HL-60 (cell line): ENCODE results near the gene PLCB1.

ENCODE experiments used
- DNase-seq, 2 experiments: peaks; one replicate each; pipeline ENCODE4 v3.0.0-alpha.2; 2010 to 2020; ENCODE audit warnings: low read depth in 1 of 2, low spot score in 1 of 2
- H3K27ac ChIP-seq: fragments of 250-450 bp; sonication (Bioruptor Pico); replicated peaks from 2 replicates; pipeline ENCODE4 v1.5.1; 2020; ENCODE audit warnings: mild to moderate bottlenecking, moderate library complexity
- H3K27me3 ChIP-seq: fragments of 250-450 bp; sonication (Bioruptor Pico); 2 replicates; pipeline ENCODE4 v1.5.1; 2021; ENCODE audit warnings: mild to moderate bottlenecking, moderate library complexity; ENCODE audit not compliant: insufficient read depth, poor library complexity, severe bottlenecking
- H3K4me3 ChIP-seq: replicated peaks from 2 replicates; pipeline ENCODE4 v1.5.1; 2011; ENCODE audit warnings: mild to moderate bottlenecking, control low read depth, low read length; ENCODE audit not compliant: insufficient read depth
- GABPA ChIP-seq: IDR thresholded peaks from 2 replicates; pipeline ENCODE4 v1.6.1; 2012; ENCODE audit warnings: low read depth
- POLR2AphosphoS5 ChIP-seq: IDR thresholded peaks from 2 replicates; pipeline ENCODE4 v1.6.1; 2012; ENCODE audit warnings: low read depth
- SPI1 ChIP-seq: IDR thresholded peaks from 2 replicates; pipeline ENCODE4 v1.6.1; 2012; ENCODE audit warnings: low read depth, mild to moderate bottlenecking, borderline replicate concordance
- TF ChIP-seq, protein P1 (sequence below): IDR thresholded peaks from one replicate; pipeline ENCODE4 v1.5.1; 2011; ENCODE audit warnings: low read length, control low read depth, inconsistent platforms; ENCODE audit not compliant: insufficient read depth
- TF ChIP-seq, protein P2 (sequence below): IDR thresholded peaks from 2 replicates; pipeline ENCODE4 v1.6.1; 2012; ENCODE audit warnings: low read depth; ENCODE audit not compliant: insufficient replicate concordance

PLCB1 gene

DNA sequence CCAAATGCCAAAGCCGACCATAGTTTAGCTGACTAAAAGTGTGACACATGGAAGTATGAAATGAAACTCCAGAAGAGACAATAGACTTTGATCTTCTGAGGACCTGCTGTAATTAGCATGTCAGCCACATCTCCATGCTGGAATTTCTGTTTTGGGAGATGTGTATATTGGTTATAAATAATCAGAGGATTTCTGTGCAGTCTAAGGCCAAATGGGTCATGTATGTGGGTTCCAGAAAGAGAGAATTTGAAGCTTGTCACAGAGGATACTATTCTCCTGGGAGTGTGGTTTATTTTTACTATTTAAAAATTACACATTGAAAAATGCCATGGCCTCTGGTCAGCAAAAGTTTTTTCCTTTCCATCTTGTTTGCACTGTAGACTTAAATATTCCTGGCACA, 531.4 kb downstream of the PLCB1 start:
- DNase-seq: no peak
- Histone ChIP-seq H3K27ac (no peak overlapping the region), H3K4me3 (no peak overlapping the region), H3K27me3 (no peaks in the 10 kb centered on the region)
- TF ChIP-seq, protein P1, sequence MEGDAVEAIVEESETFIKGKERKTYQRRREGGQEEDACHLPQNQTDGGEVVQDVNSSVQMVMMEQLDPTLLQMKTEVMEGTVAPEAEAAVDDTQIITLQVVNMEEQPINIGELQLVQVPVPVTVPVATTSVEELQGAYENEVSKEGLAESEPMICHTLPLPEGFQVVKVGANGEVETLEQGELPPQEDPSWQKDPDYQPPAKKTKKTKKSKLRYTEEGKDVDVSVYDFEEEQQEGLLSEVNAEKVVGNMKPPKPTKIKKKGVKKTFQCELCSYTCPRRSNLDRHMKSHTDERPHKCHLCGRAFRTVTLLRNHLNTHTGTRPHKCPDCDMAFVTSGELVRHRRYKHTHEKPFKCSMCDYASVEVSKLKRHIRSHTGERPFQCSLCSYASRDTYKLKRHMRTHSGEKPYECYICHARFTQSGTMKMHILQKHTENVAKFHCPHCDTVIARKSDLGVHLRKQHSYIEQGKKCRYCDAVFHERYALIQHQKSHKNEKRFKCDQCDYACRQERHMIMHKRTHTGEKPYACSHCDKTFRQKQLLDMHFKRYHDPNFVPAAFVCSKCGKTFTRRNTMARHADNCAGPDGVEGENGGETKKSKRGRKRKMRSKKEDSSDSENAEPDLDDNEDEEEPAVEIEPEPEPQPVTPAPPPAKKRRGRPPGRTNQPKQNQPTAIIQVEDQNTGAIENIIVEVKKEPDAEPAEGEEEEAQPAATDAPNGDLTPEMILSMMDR: no peak
- TF ChIP-seq, protein P2, sequence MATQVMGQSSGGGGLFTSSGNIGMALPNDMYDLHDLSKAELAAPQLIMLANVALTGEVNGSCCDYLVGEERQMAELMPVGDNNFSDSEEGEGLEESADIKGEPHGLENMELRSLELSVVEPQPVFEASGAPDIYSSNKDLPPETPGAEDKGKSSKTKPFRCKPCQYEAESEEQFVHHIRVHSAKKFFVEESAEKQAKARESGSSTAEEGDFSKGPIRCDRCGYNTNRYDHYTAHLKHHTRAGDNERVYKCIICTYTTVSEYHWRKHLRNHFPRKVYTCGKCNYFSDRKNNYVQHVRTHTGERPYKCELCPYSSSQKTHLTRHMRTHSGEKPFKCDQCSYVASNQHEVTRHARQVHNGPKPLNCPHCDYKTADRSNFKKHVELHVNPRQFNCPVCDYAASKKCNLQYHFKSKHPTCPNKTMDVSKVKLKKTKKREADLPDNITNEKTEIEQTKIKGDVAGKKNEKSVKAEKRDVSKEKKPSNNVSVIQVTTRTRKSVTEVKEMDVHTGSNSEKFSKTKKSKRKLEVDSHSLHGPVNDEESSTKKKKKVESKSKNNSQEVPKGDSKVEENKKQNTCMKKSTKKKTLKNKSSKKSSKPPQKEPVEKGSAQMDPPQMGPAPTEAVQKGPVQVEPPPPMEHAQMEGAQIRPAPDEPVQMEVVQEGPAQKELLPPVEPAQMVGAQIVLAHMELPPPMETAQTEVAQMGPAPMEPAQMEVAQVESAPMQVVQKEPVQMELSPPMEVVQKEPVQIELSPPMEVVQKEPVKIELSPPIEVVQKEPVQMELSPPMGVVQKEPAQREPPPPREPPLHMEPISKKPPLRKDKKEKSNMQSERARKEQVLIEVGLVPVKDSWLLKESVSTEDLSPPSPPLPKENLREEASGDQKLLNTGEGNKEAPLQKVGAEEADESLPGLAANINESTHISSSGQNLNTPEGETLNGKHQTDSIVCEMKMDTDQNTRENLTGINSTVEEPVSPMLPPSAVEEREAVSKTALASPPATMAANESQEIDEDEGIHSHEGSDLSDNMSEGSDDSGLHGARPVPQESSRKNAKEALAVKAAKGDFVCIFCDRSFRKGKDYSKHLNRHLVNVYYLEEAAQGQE: no peak
- TF ChIP-seq GABPA (no peak), SPI1 (no peak), POLR2AphosphoS5 (no peak)

DNA sequence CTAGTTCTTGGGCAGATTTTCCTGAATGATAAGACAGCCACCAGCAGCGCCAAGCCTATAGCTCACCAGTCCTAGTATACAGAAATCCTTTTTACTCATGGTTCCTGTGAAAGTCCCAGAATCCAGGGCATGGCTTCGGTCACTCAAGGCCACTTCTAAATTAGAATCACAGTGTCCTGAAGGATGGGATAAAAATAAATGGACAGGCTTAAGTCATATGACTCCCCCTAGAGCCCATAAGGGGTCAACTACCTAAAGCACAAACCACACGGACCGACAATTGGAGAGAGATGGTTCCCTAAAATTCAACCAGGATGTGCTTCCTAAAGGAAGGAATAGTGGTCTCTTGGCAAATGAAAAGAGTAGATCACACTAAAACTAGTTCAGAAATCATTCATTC, 532.7 kb downstream of the PLCB1 start:
- Histone ChIP-seq H3K27ac (no peak overlapping the region), H3K4me3 (no peak overlapping the region), H3K27me3 (no peaks in the 10 kb centered on the region)
- TF ChIP-seq POLR2AphosphoS5: no peak
- TF ChIP-seq, protein P2: no peak
- no peak for TF ChIP-seq GABPA
- TF ChIP-seq, protein P1: no peak
- TF ChIP-seq SPI1: no peak
- no peak for DNase-seq

DNA sequence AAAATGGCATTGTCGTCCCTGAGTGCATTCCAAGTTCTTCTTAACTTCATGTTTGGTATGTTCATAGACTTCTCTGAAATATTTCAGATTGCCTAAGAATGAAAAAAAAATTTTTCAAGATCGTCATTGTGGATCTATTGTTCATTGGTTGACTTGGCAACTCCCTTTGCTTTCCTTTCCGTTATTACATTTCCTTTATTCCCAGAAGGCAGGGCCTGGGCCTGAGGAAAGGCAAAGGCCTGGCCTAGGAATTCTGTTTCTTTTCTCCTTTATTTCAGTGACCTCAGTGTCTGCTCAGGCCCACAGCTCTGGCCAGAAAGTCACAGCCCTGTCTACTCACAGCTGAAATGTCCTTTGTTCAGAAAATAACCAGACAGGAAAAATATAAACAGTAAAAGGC, 535.2 kb downstream of the PLCB1 start:
- DNase-seq: no peak
- Histone ChIP-seq H3K27me3 (no peaks in the 10 kb centered on the region), H3K27ac (no peak overlapping the region), H3K4me3 (no peak overlapping the region)
- TF ChIP-seq, protein P1: no peak
- TF ChIP-seq POLR2AphosphoS5: no peak
- no peak for TF ChIP-seq SPI1
- TF ChIP-seq, protein P2: no peak
- no peak for TF ChIP-seq GABPA
